Mucosa of descending colon (tissue), 3 donors: ENCODE results near the gene OR5C1. TPM values are rescaled to one million over a fixed set of nuclear protein-coding genes. Genes with fewer than 3 reads are reported as not detected.
"Not testable (repeated sequence)": the region's sequence is repeated elsewhere in the genome, so short reads cannot be mapped to it uniquely, and the experiment has no call there.

Source experiments
- ATAC-seq: fragments of 200-7000 bp; cut with Tn5 transposase; one replicate; pipeline ENCODE4 v1.9.1; 2020; ENCODE audit warnings: mild to moderate bottlenecking, moderate library complexity
- DNase-seq, 3 donors: peaks; one replicate each; pipeline ENCODE4 v3.0.0-alpha.2; 2020
- H3K36me3 ChIP-seq: fragments of 200-600 bp; one replicate; pipeline ENCODE4 v1.8.0; 2021; ENCODE audit warnings: low read depth, mild to moderate bottlenecking
- H3K4me1 ChIP-seq: fragments of 200-600 bp; one replicate; pipeline ENCODE4 v1.8.0; 2021; ENCODE audit warnings: low read depth, mild to moderate bottlenecking
- H3K4me3 ChIP-seq: fragments of 200-600 bp; one replicate; pipeline ENCODE4 v1.8.0; 2021; ENCODE audit warnings: mild to moderate bottlenecking
- H3K9me3 ChIP-seq: fragments of 200-600 bp; one replicate; pipeline ENCODE4 v1.8.0; 2021; ENCODE audit warnings: mild to moderate bottlenecking
- intact Hi-C, 2 donors: fragments of 100-400 bp; cut with DNase I in 1 of 2; cut with micrococcal nuclease in 1 of 2; formaldehyde crosslinking; loops; one replicate each; pipeline versions ENCODE4 v1.11.0 to v1.11.1; 2022; cut with DNase I, micrococcal nuclease
- total RNA-seq, 3 donors: library from RNA; stranded (reverse); fragmentation: NEBNext Ultra II Directional in 2 of 3; extraction: Animal tissue kit (Norgen Biotek cat#: 25700) in 2 of 3; gene quantifications; one replicate each; pipeline versions ENCODE4 v1.2.1 to v1.2.4, GENCODE V29; 2021 to 2023
- TF ChIP-seq, protein P1 (sequence below): fragments of 200-600 bp; IDR thresholded peaks from one replicate; pipeline ENCODE4 v1.8.0; 2022; ENCODE audit warnings: antibody characterized with exemption, mild to moderate bottlenecking
- donor health status: DM: no; HTN: no; CAD: no; lungs with moderate emphysema.
- donor health status: DM: no; HTN: no; CAD: no.
- donor health status: DM: no; HTN: yes; CAD: no.

The OR5C1 gene
- total RNA-seq, 3 donors from 2014 or later: not detected

DNA sequence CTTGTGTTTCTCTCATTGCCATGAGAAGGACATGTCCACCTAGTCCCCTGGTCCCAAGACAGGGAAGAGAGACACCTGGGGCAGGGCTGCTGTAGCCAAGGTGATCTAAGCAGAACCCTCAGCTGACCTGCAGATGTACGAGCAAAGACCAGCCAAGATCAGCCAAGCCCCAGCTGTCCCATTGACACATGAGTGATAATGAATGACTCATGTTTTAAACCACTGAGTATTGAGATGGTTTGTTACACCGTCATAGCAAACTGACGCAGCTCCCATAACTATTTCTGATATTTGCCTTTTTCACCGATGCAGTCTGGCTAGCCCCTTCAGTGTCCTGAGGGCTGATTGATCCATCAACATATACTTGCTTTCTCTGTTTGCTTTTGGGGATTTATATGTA, 17.9 kb downstream of the OR5C1 start:
- Histone ChIP-seq H3K4me3 (no peak overlapping the region), H3K36me3 (no peaks in the 10 kb centered on the region), H3K4me1 (peaks cover 6% of the 10 kb centered on the region), H3K9me3 (no peaks in the 10 kb centered on the region)
- TF ChIP-seq, protein P1, sequence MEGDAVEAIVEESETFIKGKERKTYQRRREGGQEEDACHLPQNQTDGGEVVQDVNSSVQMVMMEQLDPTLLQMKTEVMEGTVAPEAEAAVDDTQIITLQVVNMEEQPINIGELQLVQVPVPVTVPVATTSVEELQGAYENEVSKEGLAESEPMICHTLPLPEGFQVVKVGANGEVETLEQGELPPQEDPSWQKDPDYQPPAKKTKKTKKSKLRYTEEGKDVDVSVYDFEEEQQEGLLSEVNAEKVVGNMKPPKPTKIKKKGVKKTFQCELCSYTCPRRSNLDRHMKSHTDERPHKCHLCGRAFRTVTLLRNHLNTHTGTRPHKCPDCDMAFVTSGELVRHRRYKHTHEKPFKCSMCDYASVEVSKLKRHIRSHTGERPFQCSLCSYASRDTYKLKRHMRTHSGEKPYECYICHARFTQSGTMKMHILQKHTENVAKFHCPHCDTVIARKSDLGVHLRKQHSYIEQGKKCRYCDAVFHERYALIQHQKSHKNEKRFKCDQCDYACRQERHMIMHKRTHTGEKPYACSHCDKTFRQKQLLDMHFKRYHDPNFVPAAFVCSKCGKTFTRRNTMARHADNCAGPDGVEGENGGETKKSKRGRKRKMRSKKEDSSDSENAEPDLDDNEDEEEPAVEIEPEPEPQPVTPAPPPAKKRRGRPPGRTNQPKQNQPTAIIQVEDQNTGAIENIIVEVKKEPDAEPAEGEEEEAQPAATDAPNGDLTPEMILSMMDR: no peak
- DNase-seq (no peak), ATAC-seq (no peak)
- intact Hi-C loops: no loop called here

DNA sequence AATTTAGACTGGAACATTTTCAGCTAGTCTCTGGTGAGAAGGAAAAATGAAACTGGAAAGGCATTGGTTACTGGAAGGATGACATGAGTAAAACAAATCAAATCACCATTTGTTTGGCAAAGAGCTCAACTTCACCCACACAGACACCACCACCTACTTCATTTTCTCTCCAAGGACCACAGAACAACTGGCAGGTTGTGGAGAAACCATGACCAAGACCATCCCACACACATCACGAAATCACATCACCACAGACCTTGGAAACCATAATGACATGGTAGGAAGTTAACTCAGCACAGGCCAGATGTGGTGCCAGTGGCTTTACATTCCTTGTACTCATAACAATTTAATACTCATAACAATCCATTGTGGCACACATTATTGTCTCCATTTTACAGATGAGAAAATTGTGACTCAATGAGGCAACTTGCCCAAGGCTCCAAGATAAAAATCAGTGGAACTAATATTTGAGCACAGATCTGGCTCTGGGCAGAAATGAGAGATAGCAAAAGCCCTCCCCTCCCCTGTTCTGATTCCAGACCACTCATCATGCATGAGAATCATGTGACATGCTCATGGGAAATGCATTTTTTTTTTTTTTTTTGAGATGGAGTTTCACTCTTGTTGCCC, 18.7 kb downstream of the OR5C1 start:
- Histone ChIP-seq H3K9me3 (no peaks in the 10 kb centered on the region), H3K36me3 (no peaks in the 10 kb centered on the region), H3K4me3 (no peak overlapping the region), H3K4me1 (peaks cover 6% of the 10 kb centered on the region)
- TF ChIP-seq, protein P1: no peak
- ATAC-seq: no peak
- intact Hi-C loops: no loop called here
- DNase-seq: no peak

DNA sequence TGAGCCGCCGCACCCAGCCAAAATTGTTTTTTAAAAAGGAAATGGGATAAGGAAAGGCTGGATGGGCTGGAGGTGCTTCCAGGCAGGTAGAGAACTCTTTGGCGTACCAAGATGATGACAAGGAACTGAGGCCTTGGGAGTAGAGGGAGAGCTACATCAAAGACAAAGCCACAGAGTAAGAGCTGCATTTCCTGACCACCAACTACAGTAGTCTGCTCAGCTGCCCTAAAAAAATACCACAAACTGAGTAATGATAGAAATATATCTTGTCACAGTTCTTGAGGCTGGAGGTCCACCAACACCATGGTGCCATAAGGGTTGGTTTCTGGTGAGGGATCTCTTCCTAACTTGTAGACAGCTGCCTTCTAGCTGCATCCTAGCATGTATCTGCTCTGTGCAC, 19.4 kb downstream of the OR5C1 start:
- TF ChIP-seq, protein P1: no peak
- DNase-seq: no peak
- intact Hi-C loops: no loop called here

DNA sequence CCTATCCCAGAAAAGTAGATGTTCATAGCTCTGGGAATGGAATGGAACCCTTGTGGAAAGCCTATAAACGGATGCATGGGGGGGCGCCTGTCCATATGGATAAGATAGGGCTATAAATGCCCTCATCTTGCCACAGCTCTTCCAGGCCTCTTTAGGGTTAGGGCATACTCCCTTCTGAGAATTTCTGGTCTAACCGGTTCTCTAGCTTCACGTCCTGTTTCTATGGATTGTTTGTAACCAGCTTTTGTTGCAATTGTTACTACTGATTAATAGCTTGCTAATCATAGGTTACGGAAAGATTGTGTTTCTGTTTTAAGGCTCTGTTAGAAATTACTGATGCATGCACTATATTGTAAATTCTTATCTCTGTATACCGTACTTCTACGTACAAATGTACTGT, 20.5 kb downstream of the OR5C1 start:
- intact Hi-C loops, H3K4me3 ChIP-seq, DNase-seq, H3K36me3 ChIP-seq, H3K4me1 ChIP-seq, H3K9me3 ChIP-seq, ATAC-seq: not testable (repeated sequence)

More for the DNA sequence above, 19.4 kb downstream of the OR5C1 start:
- Histone ChIP-seq H3K4me1 (peaks cover 6% of the 10 kb centered on the region), H3K4me3 (no peak overlapping the region), H3K36me3 (no peaks in the 10 kb centered on the region), H3K9me3 (no peaks in the 10 kb centered on the region)
- ATAC-seq: no peak

DNA sequence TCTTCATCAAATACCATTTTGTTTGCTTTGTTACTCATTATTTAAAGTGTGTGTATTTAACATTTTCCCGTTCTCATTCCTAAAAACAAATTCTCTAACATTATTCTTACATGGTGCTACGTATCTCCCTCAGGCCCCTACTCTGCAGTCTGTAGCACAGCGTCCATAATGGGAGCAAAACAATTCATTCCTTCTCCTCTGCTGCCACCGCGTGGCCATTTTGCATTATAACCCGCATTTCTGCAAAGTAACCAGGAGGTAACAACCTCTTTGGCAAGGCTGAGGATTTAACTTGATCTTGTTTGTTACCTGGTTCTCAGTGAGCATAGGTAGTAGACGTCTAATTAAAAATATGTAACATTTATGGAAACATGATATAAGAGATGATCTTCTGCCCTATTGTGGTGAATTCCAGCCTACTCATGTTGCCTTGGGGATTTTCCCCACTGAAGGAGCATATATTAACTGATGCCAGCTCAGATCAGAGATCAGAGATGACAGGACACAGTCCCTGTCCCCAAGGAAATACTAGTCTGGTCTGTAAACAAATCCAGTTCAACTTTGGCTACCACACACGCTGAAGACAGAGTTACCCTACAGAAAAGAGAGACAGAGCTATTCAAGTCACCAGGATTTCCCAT, 21.7 kb downstream of the OR5C1 start:
- DNase-seq (peak in 2 of 3 donors; percentile 70 to 75), ATAC-seq (peak; percentile 96)
- Histone ChIP-seq H3K36me3 (no peaks in the 10 kb centered on the region), H3K4me3 (no peak overlapping the region), H3K9me3 (no peaks in the 10 kb centered on the region), H3K4me1 (peaks cover 6% of the 10 kb centered on the region)
- intact Hi-C loops: loop anchor here (5.0 to 10.0 kb wide), 2 partner anchors 343 to 686 kb away; no protein-coding TSS in a partner anchor
- TF ChIP-seq, protein P1: peak; percentile 63

DNA sequence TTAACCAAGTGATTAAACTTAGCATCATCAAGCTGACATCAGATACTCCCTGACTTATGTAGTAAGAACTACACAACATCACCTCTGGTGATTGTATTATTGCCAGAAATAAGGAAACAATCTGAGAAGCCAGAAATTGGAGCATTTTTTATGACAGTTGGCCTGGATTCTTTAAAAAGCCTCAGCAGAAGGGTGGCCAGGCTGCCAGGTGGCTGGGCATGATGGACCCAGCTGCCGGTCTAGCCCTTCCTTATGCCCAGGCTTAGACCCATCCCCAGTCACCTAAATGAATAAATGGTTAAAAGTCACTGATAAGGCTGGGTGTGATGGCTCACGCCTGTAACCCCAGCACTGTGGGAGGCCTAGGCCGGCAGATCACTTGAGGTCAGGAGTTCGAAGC, 24.0 kb downstream of the OR5C1 start:
- Histone ChIP-seq H3K4me3 (no peak overlapping the region), H3K36me3 (no peaks in the 10 kb centered on the region), H3K4me1 (peaks cover 6% of the 10 kb centered on the region), H3K9me3 (no peaks in the 10 kb centered on the region)
- TF ChIP-seq, protein P1: no peak
- no peak for ATAC-seq
- intact Hi-C loops: loop anchor here (5.0 to 10.0 kb wide), 2 partner anchors 345 to 688 kb away; no protein-coding TSS in a partner anchor
- no peak for DNase-seq
